WTC11 (cell line): ENCODE measurements around the gene PFKFB3.

Experiments used
- E2F1 ChIP-seq: sonication (generic); formaldehyde crosslinking; IDR thresholded peaks from 2 replicates; pipeline ENCODE4 v1.8.0; 2022; ENCODE audit warnings: mild to moderate bottlenecking, missing genetic modification reagents
- ZNF232 ChIP-seq: sonication (generic); formaldehyde crosslinking; IDR thresholded peaks from 2 replicates; pipeline ENCODE4 v1.8.0; 2022; ENCODE audit warnings: mild to moderate bottlenecking, missing genetic modification reagents
- TF ChIP-seq, protein P1 (sequence below): sonication (generic); formaldehyde crosslinking; IDR thresholded peaks from 2 replicates; pipeline ENCODE4 v1.8.1; 2023; ENCODE audit warnings: mild to moderate bottlenecking, missing genetic modification reagents
- TF ChIP-seq, protein P2 (sequence below): fragments of 200-600 bp; IDR thresholded peaks from 2 replicates; pipeline ENCODE4 v1.8.0; 2022; ENCODE audit warnings: antibody characterized with exemption

- TF ChIP-seq, protein P1, sequence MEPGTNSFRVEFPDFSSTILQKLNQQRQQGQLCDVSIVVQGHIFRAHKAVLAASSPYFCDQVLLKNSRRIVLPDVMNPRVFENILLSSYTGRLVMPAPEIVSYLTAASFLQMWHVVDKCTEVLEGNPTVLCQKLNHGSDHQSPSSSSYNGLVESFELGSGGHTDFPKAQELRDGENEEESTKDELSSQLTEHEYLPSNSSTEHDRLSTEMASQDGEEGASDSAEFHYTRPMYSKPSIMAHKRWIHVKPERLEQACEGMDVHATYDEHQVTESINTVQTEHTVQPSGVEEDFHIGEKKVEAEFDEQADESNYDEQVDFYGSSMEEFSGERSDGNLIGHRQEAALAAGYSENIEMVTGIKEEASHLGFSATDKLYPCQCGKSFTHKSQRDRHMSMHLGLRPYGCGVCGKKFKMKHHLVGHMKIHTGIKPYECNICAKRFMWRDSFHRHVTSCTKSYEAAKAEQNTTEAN (CRISPR knock-in tag), result no peak
- TF ChIP-seq ZNF232 (CRISPR knock-in tag), result no peak
- TF ChIP-seq, protein P2, sequence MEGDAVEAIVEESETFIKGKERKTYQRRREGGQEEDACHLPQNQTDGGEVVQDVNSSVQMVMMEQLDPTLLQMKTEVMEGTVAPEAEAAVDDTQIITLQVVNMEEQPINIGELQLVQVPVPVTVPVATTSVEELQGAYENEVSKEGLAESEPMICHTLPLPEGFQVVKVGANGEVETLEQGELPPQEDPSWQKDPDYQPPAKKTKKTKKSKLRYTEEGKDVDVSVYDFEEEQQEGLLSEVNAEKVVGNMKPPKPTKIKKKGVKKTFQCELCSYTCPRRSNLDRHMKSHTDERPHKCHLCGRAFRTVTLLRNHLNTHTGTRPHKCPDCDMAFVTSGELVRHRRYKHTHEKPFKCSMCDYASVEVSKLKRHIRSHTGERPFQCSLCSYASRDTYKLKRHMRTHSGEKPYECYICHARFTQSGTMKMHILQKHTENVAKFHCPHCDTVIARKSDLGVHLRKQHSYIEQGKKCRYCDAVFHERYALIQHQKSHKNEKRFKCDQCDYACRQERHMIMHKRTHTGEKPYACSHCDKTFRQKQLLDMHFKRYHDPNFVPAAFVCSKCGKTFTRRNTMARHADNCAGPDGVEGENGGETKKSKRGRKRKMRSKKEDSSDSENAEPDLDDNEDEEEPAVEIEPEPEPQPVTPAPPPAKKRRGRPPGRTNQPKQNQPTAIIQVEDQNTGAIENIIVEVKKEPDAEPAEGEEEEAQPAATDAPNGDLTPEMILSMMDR, result no peak
- no peak for TF ChIP-seq E2F1
Measured at GRCh38 chr10:6170638-6171037, 32.1 kb upstream of the PFKFB3 start.
